Measurements from ENCODE around the gene CGB1.
"Not testable (repeated sequence)": the region's sequence is repeated elsewhere in the genome, so short reads cannot be mapped to it uniquely, and the experiment has no call there.

CGB1 gene

GRCh38 chr19:49036815-49037214 is at the start of gene CGB1:
Gene CGB1 (minus strand): TSS chr19:49036895. CDS start chr19:49036711, 184 bp downstream.
- H3K9me3 ChIP-seq (ENCODE audit: control insufficient read depth in 5 of 5, low read length in 5 of 5); H3K36me3 ChIP-seq (ENCODE audit: control insufficient read depth in 5 of 5, insufficient read depth in 5 of 5, low read length in 5 of 5); H3K4me1 ChIP-seq (ENCODE audit: control insufficient read depth in 5 of 5, insufficient read depth in 5 of 5, low read length in 5 of 5); H3K4me3 ChIP-seq (ENCODE audit: low read depth in 1 of 5, low read length in 5 of 5); H3K27me3 ChIP-seq (ENCODE audit: control insufficient read depth in 5 of 5, insufficient read depth in 4 of 5, low read length in 5 of 5); H3K27ac ChIP-seq (ENCODE audit: low read depth, low read length); H3K9ac ChIP-seq (ENCODE audit: low read length in 5 of 5): not testable (repeated sequence)

- Histone ChIP-seq H3K9ac (ENCODE audit: low read length in 5 of 5) (peak overlapping the region; percentile 94 to 99 (median 98)), H3K27ac (ENCODE audit: low read depth, low read length) (peak overlapping the region; percentile 1), H3K4me1 (ENCODE audit: control insufficient read depth in 5 of 5, insufficient read depth in 5 of 5, low read length in 5 of 5) (peaks cover 0 to 33% (median 24%) of the 10 kb centered on the region in 5 donors), H3K36me3 (ENCODE audit: control insufficient read depth in 5 of 5, insufficient read depth in 5 of 5, low read length in 5 of 5) (peaks cover 0 to 36% (median 26%) of the 10 kb centered on the region in 5 donors), H3K27me3 (ENCODE audit: control insufficient read depth in 5 of 5, insufficient read depth in 4 of 5, low read length in 5 of 5) (no peaks in the 10 kb centered on the region), H3K9me3 (ENCODE audit: control insufficient read depth in 5 of 5, low read length in 5 of 5) (no peaks in the 10 kb centered on the region), H3K4me3 (ENCODE audit: low read depth in 1 of 5, low read length in 5 of 5) (peak overlapping the region; percentile 91 to 94 (median 93))
Observed at GRCh38 chr19:49086296-49086695, 49.6 kb upstream of the CGB1 start.

GRCh38 chr19:49085868-49086232 is 49.2 kb upstream of the CGB1 start:
- peak overlapping the region; percentile 88 for H3K27ac ChIP-seq (ENCODE audit: low read depth, low read length)
- no peaks in the 10 kb centered on the region for H3K9me3 ChIP-seq (ENCODE audit: control insufficient read depth in 5 of 5, low read length in 5 of 5)
- peaks cover 0 to 33% (median 24%) of the 10 kb centered on the region in 5 donors for H3K4me1 ChIP-seq (ENCODE audit: control insufficient read depth in 5 of 5, insufficient read depth in 5 of 5, low read length in 5 of 5)
- H3K27me3 ChIP-seq (ENCODE audit: control insufficient read depth in 5 of 5, insufficient read depth in 4 of 5, low read length in 5 of 5) = no peaks in the 10 kb centered on the region
- H3K9ac ChIP-seq (ENCODE audit: low read length in 5 of 5) = peak overlapping the region; percentile 94 to 99 (median 98)
- H3K36me3 ChIP-seq (ENCODE audit: control insufficient read depth in 5 of 5, insufficient read depth in 5 of 5, low read length in 5 of 5) = peaks cover 0 to 32% (median 24%) of the 10 kb centered on the region in 5 donors
- peak overlapping the region; percentile 91 to 94 (median 93) for H3K4me3 ChIP-seq (ENCODE audit: low read depth in 1 of 5, low read length in 5 of 5)

- Histone ChIP-seq H3K27me3 (ENCODE audit: control insufficient read depth in 5 of 5, insufficient read depth in 4 of 5, low read length in 5 of 5) (no peaks in the 10 kb centered on the region), H3K36me3 (ENCODE audit: control insufficient read depth in 5 of 5, insufficient read depth in 5 of 5, low read length in 5 of 5) (peaks cover 0 to 26% (median 18%) of the 10 kb centered on the region in 5 donors), H3K9ac (ENCODE audit: low read length in 5 of 5) (peak within 1 kb of the TSS; percentile 94 to 99 (median 98)), H3K9me3 (ENCODE audit: control insufficient read depth in 5 of 5, low read length in 5 of 5) (no peaks in the 10 kb centered on the region), H3K4me3 (ENCODE audit: low read depth in 1 of 5, low read length in 5 of 5) (peak within 1 kb of the TSS; percentile 91 to 94 (median 93)), H3K27ac (ENCODE audit: low read depth, low read length) (peak within 1 kb of the TSS; percentile 88), H3K4me1 (ENCODE audit: control insufficient read depth in 5 of 5, insufficient read depth in 5 of 5, low read length in 5 of 5) (peaks cover 0 to 33% (median 24%) of the 10 kb centered on the region in 5 donors)
Observed at GRCh38 chr19:49085020-49085867, 48.5 kb upstream of the CGB1 start, which contains the start of gene SNRNP70. Gene SNRNP70 (plus strand): TSS chr19:49085451. CDS start chr19:49086415, 964 bp downstream.

GRCh38 chr19:49084206-49085019 is 47.7 kb upstream of the CGB1 start:
- H3K4me1 ChIP-seq (ENCODE audit: control insufficient read depth in 5 of 5, insufficient read depth in 5 of 5, low read length in 5 of 5) = peaks cover 0 to 33% (median 24%) of the 10 kb centered on the region in 5 donors
- peak overlapping the region; percentile 88 for H3K27ac ChIP-seq (ENCODE audit: low read depth, low read length)
- peaks cover 0 to 19% (median 13%) of the 10 kb centered on the region in 5 donors for H3K36me3 ChIP-seq (ENCODE audit: control insufficient read depth in 5 of 5, insufficient read depth in 5 of 5, low read length in 5 of 5)
- H3K9me3 ChIP-seq (ENCODE audit: control insufficient read depth in 5 of 5, low read length in 5 of 5) = no peaks in the 10 kb centered on the region
- peak overlapping the region; percentile 54 to 94 (median 92) for H3K4me3 ChIP-seq (ENCODE audit: low read depth in 1 of 5, low read length in 5 of 5)
- H3K9ac ChIP-seq (ENCODE audit: low read length in 5 of 5) = peak overlapping the region in 4 of 5 donors; percentile 64 to 99 (median 97)
- H3K27me3 ChIP-seq (ENCODE audit: control insufficient read depth in 5 of 5, insufficient read depth in 4 of 5, low read length in 5 of 5) = no peaks in the 10 kb centered on the region

GRCh38 chr19:49081273-49081672 is 44.6 kb upstream of the CGB1 start:
- no peak overlapping the region for H3K27ac ChIP-seq (ENCODE audit: low read depth, low read length)
- H3K36me3 ChIP-seq (ENCODE audit: control insufficient read depth in 5 of 5, insufficient read depth in 5 of 5, low read length in 5 of 5) = no peaks in the 10 kb centered on the region
- peaks cover 0 to 12% (median 9%) of the 10 kb centered on the region in 5 donors for H3K4me1 ChIP-seq (ENCODE audit: control insufficient read depth in 5 of 5, insufficient read depth in 5 of 5, low read length in 5 of 5)
- H3K27me3 ChIP-seq (ENCODE audit: control insufficient read depth in 5 of 5, insufficient read depth in 4 of 5, low read length in 5 of 5) = no peaks in the 10 kb centered on the region
- no peak overlapping the region for H3K4me3 ChIP-seq (ENCODE audit: low read depth in 1 of 5, low read length in 5 of 5)
- H3K9me3 ChIP-seq (ENCODE audit: control insufficient read depth in 5 of 5, low read length in 5 of 5) = no peaks in the 10 kb centered on the region
- no peak overlapping the region for H3K9ac ChIP-seq (ENCODE audit: low read length in 5 of 5)

- Histone ChIP-seq H3K36me3 (ENCODE audit: control insufficient read depth in 5 of 5, insufficient read depth in 5 of 5, low read length in 5 of 5) (no peaks in the 10 kb centered on the region), H3K27ac (ENCODE audit: low read depth, low read length) (no peak overlapping the region), H3K9me3 (ENCODE audit: control insufficient read depth in 5 of 5, low read length in 5 of 5) (no peaks in the 10 kb centered on the region), H3K9ac (ENCODE audit: low read length in 5 of 5) (no peak overlapping the region), H3K27me3 (ENCODE audit: control insufficient read depth in 5 of 5, insufficient read depth in 4 of 5, low read length in 5 of 5) (no peaks in the 10 kb centered on the region), H3K4me3 (ENCODE audit: low read depth in 1 of 5, low read length in 5 of 5) (no peak overlapping the region), H3K4me1 (ENCODE audit: control insufficient read depth in 5 of 5, insufficient read depth in 5 of 5, low read length in 5 of 5) (peaks cover 0 to 5% (median 4%) of the 10 kb centered on the region in 5 donors)
Observed at GRCh38 chr19:49080392-49080791, 43.7 kb upstream of the CGB1 start.

- peaks cover 25 to 35% (median 30%) of the 10 kb centered on the region in 5 donors for H3K27me3 ChIP-seq (ENCODE audit: control insufficient read depth in 5 of 5, insufficient read depth in 4 of 5, low read length in 5 of 5)
- not testable (repeated sequence) for H3K9ac ChIP-seq (ENCODE audit: low read length in 5 of 5); H3K27ac ChIP-seq (ENCODE audit: low read depth, low read length); H3K4me3 ChIP-seq (ENCODE audit: low read depth in 1 of 5, low read length in 5 of 5); H3K9me3 ChIP-seq (ENCODE audit: control insufficient read depth in 5 of 5, low read length in 5 of 5); H3K4me1 ChIP-seq (ENCODE audit: control insufficient read depth in 5 of 5, insufficient read depth in 5 of 5, low read length in 5 of 5); H3K36me3 ChIP-seq (ENCODE audit: control insufficient read depth in 5 of 5, insufficient read depth in 5 of 5, low read length in 5 of 5)
Observed at GRCh38 chr19:49074869-49075268, 38.2 kb upstream of the CGB1 start.

- H3K27ac ChIP-seq (ENCODE audit: low read depth, low read length) = no peak overlapping the region
- no peaks in the 10 kb centered on the region for H3K9me3 ChIP-seq (ENCODE audit: control insufficient read depth in 5 of 5, low read length in 5 of 5)
- H3K9ac ChIP-seq (ENCODE audit: low read length in 5 of 5) = no peak overlapping the region
- H3K27me3 ChIP-seq (ENCODE audit: control insufficient read depth in 5 of 5, insufficient read depth in 4 of 5, low read length in 5 of 5) = peaks cover 26 to 45% (median 36%) of the 10 kb centered on the region in 5 donors
- no peaks in the 10 kb centered on the region for H3K36me3 ChIP-seq (ENCODE audit: control insufficient read depth in 5 of 5, insufficient read depth in 5 of 5, low read length in 5 of 5)
- no peak overlapping the region for H3K4me3 ChIP-seq (ENCODE audit: low read depth in 1 of 5, low read length in 5 of 5)
- peaks cover 0 to 6% (median 0%) of the 10 kb centered on the region in 5 donors for H3K4me1 ChIP-seq (ENCODE audit: control insufficient read depth in 5 of 5, insufficient read depth in 5 of 5, low read length in 5 of 5)
Observed at GRCh38 chr19:49073514-49074378, 37.1 kb upstream of the CGB1 start.
